ENCODE data around the gene OSBPL3. TPM values are rescaled to one million over a fixed set of nuclear protein-coding genes. Genes with fewer than 3 reads are reported as not detected.
"Not testable (repeated sequence)": the region's sequence is repeated elsewhere in the genome, so short reads cannot be mapped to it uniquely, and the experiment has no call there.

OSBPL3 gene
- total and polyA plus RNA-seq, 11 donors, result 1.5 to 14.3 (median 4.9) TPM

- no peak for ATAC-seq
- TF ChIP-seq POLR2A (IDR thresholded peaks at IDR 0.05) (no peak), CTCF (IDR thresholded peaks at IDR 0.05) (no peak)
- Histone ChIP-seq H3K9me3 (peaks cover 0 to 9% (median 0%) of the 10 kb centered on the region in 12 donors), H3K4me3 (no peak overlapping the region), H3K4me1 (peaks cover 0 to 30% (median 2%) of the 10 kb centered on the region in 12 donors), H3K27ac (no peak overlapping the region), H3K27me3 (no peaks in the 10 kb centered on the region), H3K36me3 (no peaks in the 10 kb centered on the region)
- no peak for DNase-seq
- intact Hi-C loops (cut with DNase I), result no loop called here
- WGBS, 4 donors, result 65 to 75% (median 69%) methylated on average over 3 of the region's 3 CpGs
Measured at GRCh38 chr7:25026156-25026555, 46.2 kb upstream of the OSBPL3 start.

- ATAC-seq (peak; percentile 57 to 83 (median 72)), DNase-seq (no peak)
- intact Hi-C loops (cut with DNase I), result no loop called here
- H3K4me1 ChIP-seq, result peaks cover 0 to 30% (median 2%) of the 10 kb centered on the region in 12 donors
- no peak overlapping the region for H3K4me3 ChIP-seq
- H3K36me3 ChIP-seq, result no peaks in the 10 kb centered on the region
- H3K9me3 ChIP-seq, result peaks cover 0 to 9% (median 0%) of the 10 kb centered on the region in 12 donors
- TF ChIP-seq CTCF (IDR thresholded peaks at IDR 0.05) (no peak), POLR2A (IDR thresholded peaks at IDR 0.05) (no peak)
- H3K27me3 ChIP-seq, result no peaks in the 10 kb centered on the region
- H3K27ac ChIP-seq, result peak overlapping the region in 1 of 12 donors; percentile 56
Measured at GRCh38 chr7:25025218-25025671, 45.3 kb upstream of the OSBPL3 start.

- intact Hi-C loops (cut with DNase I), result no loop called here
- 66 to 72% (median 70%) methylated on average over 2 of the region's 2 CpGs for WGBS, 4 donors
Measured at GRCh38 chr7:25024066-25024465, 44.1 kb upstream of the OSBPL3 start.

GRCh38 chr7:25017671-25018070, 37.7 kb upstream of the OSBPL3 start:
- DNase-seq; H3K27ac ChIP-seq; ATAC-seq; H3K9me3 ChIP-seq; H3K27me3 ChIP-seq; intact Hi-C loops (cut with DNase I); H3K4me3 ChIP-seq; H3K36me3 ChIP-seq; H3K4me1 ChIP-seq: not testable (repeated sequence)
- 84 to 96% (median 90%) methylated on average over 19 to 27 of the region's 30 CpGs for WGBS, 4 donors

More at GRCh38 chr7:25024066-25024465, 44.1 kb upstream of the OSBPL3 start:
- no peak overlapping the region for H3K4me3 ChIP-seq
- peaks cover 0 to 21% (median 2%) of the 10 kb centered on the region in 12 donors for H3K4me1 ChIP-seq
- DNase-seq, result no peak
- no peak for TF ChIP-seq CTCF (IDR thresholded peaks at IDR 0.05)
- TF ChIP-seq POLR2A (IDR thresholded peaks at IDR 0.05), result no peak
- ATAC-seq, result no peak
- peaks cover 0 to 9% (median 0%) of the 10 kb centered on the region in 12 donors for H3K9me3 ChIP-seq
- no peak overlapping the region for H3K27ac ChIP-seq
- no peaks in the 10 kb centered on the region for H3K27me3 ChIP-seq
- no peaks in the 10 kb centered on the region for H3K36me3 ChIP-seq

- H3K36me3 ChIP-seq, result no peaks in the 10 kb centered on the region
- no peak for ATAC-seq
- 59 to 72% (median 67%) methylated on average over 2 of the region's 2 CpGs for WGBS, 4 donors
- no peaks in the 10 kb centered on the region for H3K27me3 ChIP-seq
- intact Hi-C loops (cut with DNase I), result no loop called here
- no peaks in the 10 kb centered on the region for H3K4me1 ChIP-seq
- TF ChIP-seq CTCF (IDR thresholded peaks at IDR 0.05) (no peak), POLR2A (IDR thresholded peaks at IDR 0.05) (no peak)
- H3K27ac ChIP-seq, result no peak overlapping the region
- no peaks in the 10 kb centered on the region for H3K9me3 ChIP-seq
- no peak for DNase-seq
- no peak overlapping the region for H3K4me3 ChIP-seq
Measured at GRCh38 chr7:25014756-25015155, 34.8 kb upstream of the OSBPL3 start.

- intact Hi-C loops (cut with DNase I); H3K36me3 ChIP-seq; H3K27ac ChIP-seq; ATAC-seq; H3K9me3 ChIP-seq; H3K4me3 ChIP-seq; H3K27me3 ChIP-seq; H3K4me1 ChIP-seq; DNase-seq: not testable (repeated sequence)
- WGBS, 4 donors, result 88 to 97% (median 90%) methylated on average over 3 of the region's 3 CpGs
Measured at GRCh38 chr7:25012710-25013109, 32.7 kb upstream of the OSBPL3 start.

Data from heart left ventricle (tissue), 16 donors.